GM12891 (cell line): ENCODE results near the gene MTSS2.

Source experiments
- POLR2A ChIP-seq: IDR thresholded peaks from 2 replicates; pipeline ENCODE4 v1.6.1; 2011; ENCODE audit warnings: low read depth, low read length, control low read depth
- POLR2AphosphoS5 ChIP-seq: IDR thresholded peaks from 2 replicates; pipeline ENCODE4 v1.6.1; 2011; ENCODE audit warnings: low read depth, low read length, control low read depth
- SPI1 ChIP-seq: IDR thresholded peaks from 2 replicates; pipeline ENCODE4 v1.6.1; 2011; ENCODE audit warnings: low read depth, low read length, control low read depth
- TAF1 ChIP-seq: IDR thresholded peaks from 2 replicates; pipeline ENCODE4 v1.6.1; 2011; ENCODE audit warnings: low read depth, low read length, control low read depth

DNA sequence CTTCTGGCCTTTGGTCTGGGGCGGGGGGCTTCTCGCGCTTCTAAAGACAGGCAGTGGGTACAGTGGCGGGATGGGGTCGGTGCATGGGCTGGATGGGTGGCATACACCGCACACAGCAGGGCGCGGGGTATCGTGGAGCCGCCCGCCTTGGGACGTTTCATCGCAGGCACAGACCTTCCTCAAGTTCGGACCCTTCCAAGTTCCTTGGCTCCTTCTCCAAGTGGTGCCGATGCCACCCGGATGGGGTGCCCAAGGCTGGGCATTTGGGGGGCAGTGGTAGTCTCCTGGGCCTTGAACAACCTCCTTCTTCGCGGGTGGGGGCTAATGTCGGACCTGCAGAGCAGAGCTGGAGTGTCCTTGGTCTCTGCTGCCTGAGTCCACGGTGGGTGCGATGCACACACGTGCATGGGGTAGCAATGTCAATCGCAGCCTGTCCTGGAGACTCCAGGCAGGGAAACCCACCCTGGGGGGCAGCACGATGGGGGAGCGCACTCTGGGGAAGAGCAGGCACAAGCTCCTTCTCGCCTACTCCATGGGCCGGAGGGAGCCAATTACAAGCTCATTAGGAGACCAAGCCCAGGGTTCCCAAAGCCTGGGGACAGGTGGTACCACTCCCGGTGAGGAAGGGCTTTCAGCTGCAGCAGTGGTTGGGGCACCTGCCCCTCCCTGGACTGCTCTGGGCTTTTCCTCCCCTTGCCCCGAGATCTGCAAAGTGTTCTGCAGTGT is 686 bp upstream of the MTSS2 start:
- no peak for TF ChIP-seq POLR2A
- TF ChIP-seq SPI1 = no peak
- TF ChIP-seq TAF1 = no peak
- no peak for TF ChIP-seq POLR2AphosphoS5
